Activated CD8-positive, alpha-beta T cell treated with anti-CD3 and anti-CD28 coated beads for 36 hours (primary cell): ENCODE measurements around the gene CDC73. TPM values are rescaled to one million over a fixed set of nuclear protein-coding genes. Genes with fewer than 3 reads are reported as not detected.

Experiments used
- ATAC-seq: fragments of 200-7000 bp; cut with Tn5 transposase; one replicate; pipeline ENCODE4 v1.10.0; 2021; ENCODE audit warnings: mild to moderate bottlenecking, moderate library complexity
- CTCF ChIA-PET: fragments of 350-600 bp; sonication (Branson Sonifier 250); formaldehyde crosslinking; loops from one replicate; lab custom pipeline; 2021; ENCODE audit warnings: antibody characterized with exemption; lab: Charles Lee
- POLR2A ChIA-PET: fragments of 350-600 bp; sonication (Branson Sonifier 250); formaldehyde crosslinking; loops from one replicate; lab custom pipeline; 2021; ENCODE audit warnings: antibody characterized with exemption; lab: Charles Lee
- DNase-seq: peaks from one replicate; pipeline ENCODE4 v3.0.0-alpha.2; 2020
- H3K27ac Mint-ChIP-seq: one replicate; pipeline ENCODE4 v1.8.0; 2021; ENCODE audit warnings: mild to moderate bottlenecking, mixed read lengths
- H3K27me3 Mint-ChIP-seq: one replicate; pipeline ENCODE4 v1.8.0; 2021; ENCODE audit warnings: mixed read lengths
- H3K36me3 Mint-ChIP-seq: one replicate; pipeline ENCODE4 v1.8.0; 2021; ENCODE audit warnings: low read depth, mixed read lengths
- H3K4me1 Mint-ChIP-seq: one replicate; pipeline ENCODE4 v1.8.0; 2021; ENCODE audit warnings: low read depth, mixed read lengths
- H3K4me3 Mint-ChIP-seq: one replicate; pipeline ENCODE4 v1.8.0; 2021; ENCODE audit warnings: mild to moderate bottlenecking, moderate library complexity, mixed read lengths
- H3K9me3 Mint-ChIP-seq: one replicate; pipeline ENCODE4 v1.8.0; 2021; ENCODE audit warnings: mixed read lengths
- CTCF ChIP-seq: fragments of 200-600 bp; IDR thresholded peaks from one replicate; pipeline ENCODE4 v1.8.0; 2022; ENCODE audit warnings: antibody characterized with exemption, mild to moderate bottlenecking
- intact Hi-C: fragments of 100-400 bp; cut with micrococcal nuclease; formaldehyde crosslinking; loops from one replicate; pipeline ENCODE4 v1.10.0; 2022
- microRNA-seq: library from miRNA; unstranded; fragments of <30 nt; microRNA quantifications from one replicate; pipeline ENCODE4 v1.2.0, GENCODE V29; 2022; ENCODE audit warnings: borderline microRNAs expressed, borderline replicate concordance
- total RNA-seq, 2 experiments: library from RNA; stranded (reverse); gene quantifications; one replicate each; pipeline ENCODE4 v1.2.3, GENCODE V29; 2021

CDC73 gene
- total RNA-seq, 2 experiments from 2014 or later: 45.1 to 50.2 TPM

- Mint-ChIP-seq H3K27ac (no peak overlapping the region), H3K27me3 (no peaks in the 10 kb centered on the region), H3K4me1 (no peaks in the 10 kb centered on the region), H3K36me3 (no peaks in the 10 kb centered on the region), H3K4me3 (no peak overlapping the region), H3K9me3 (peaks cover 7% of the 10 kb centered on the region)
- ATAC-seq (no peak), DNase-seq (no peak)
- ChIA-PET CTCF (no interaction called here), POLR2A (no interaction called here)
- no peak for TF ChIP-seq CTCF
- intact Hi-C loops: no loop called here
Observed at GRCh38 chr1:193293726-193294125, 171.9 kb downstream of the CDC73 start.

GRCh38 chr1:193299038-193299437 lies 177.2 kb downstream of the CDC73 start:
- POLR2A ChIA-PET: no interaction called here
- ATAC-seq (no peak), DNase-seq (no peak)
- CTCF ChIA-PET: no interaction called here
- H3K27me3 Mint-ChIP-seq: no peaks in the 10 kb centered on the region
- H3K4me3 Mint-ChIP-seq: no peak overlapping the region
- H3K4me1 Mint-ChIP-seq: no peaks in the 10 kb centered on the region
- peaks cover 7% of the 10 kb centered on the region for H3K9me3 Mint-ChIP-seq
- intact Hi-C loops: no loop called here
- H3K27ac Mint-ChIP-seq: no peak overlapping the region
- no peak for TF ChIP-seq CTCF
- H3K36me3 Mint-ChIP-seq: no peaks in the 10 kb centered on the region

GRCh38 chr1:193301746-193302145 lies 179.9 kb downstream of the CDC73 start:
- Mint-ChIP-seq H3K4me1 (no peaks in the 10 kb centered on the region), H3K4me3 (no peak overlapping the region), H3K36me3 (no peaks in the 10 kb centered on the region), H3K9me3 (peaks cover 1% of the 10 kb centered on the region), H3K27me3 (no peaks in the 10 kb centered on the region), H3K27ac (no peak overlapping the region)
- POLR2A ChIA-PET: no interaction called here
- no peak for TF ChIP-seq CTCF
- CTCF ChIA-PET: no interaction called here
- intact Hi-C loops: no loop called here
- DNase-seq (no peak), ATAC-seq (no peak)

- Mint-ChIP-seq H3K36me3 (no peaks in the 10 kb centered on the region), H3K4me3 (no peak overlapping the region)
- CTCF ChIA-PET: no interaction called here
Observed at GRCh38 chr1:193303849-193304248, 182.0 kb downstream of the CDC73 start.

More at GRCh38 chr1:193303849-193304248, 182.0 kb downstream of the CDC73 start:
- H3K9me3 Mint-ChIP-seq: no peaks in the 10 kb centered on the region
- ATAC-seq (no peak), DNase-seq (no peak)
- H3K27me3 Mint-ChIP-seq: no peaks in the 10 kb centered on the region
- intact Hi-C loops: no loop called here
- POLR2A ChIA-PET: no interaction called here
- H3K4me1 Mint-ChIP-seq: no peaks in the 10 kb centered on the region
- TF ChIP-seq CTCF: no peak
- H3K27ac Mint-ChIP-seq: no peak overlapping the region

Small RNA genes within 50 kb of the gene (microRNA-seq; reads per million reads assigned to microRNA genes)
- gene MIR1278: not detected

Other genes starting within 250 kb of the CDC73 start
- gene UCHL5, start 62.7 kb upstream of the CDC73 start, total RNA-seq: 10 to 100 TPM; 81.3 to 85.7 TPM
- gene RO60, start 62.4 kb upstream of the CDC73 start, total RNA-seq: 10 to 100 TPM; 56.2 to 63.4 TPM
- 10 to 100 TPM; 24.3 to 29.5 TPM for gene GLRX2, start 16.6 kb upstream of the CDC73 start, total RNA-seq
- under 1 TPM in 1 of 2 experiments, not detected in 1; 0.18 TPM for gene B3GALT2, start 64.6 kb downstream of the CDC73 start, total RNA-seq